ENCODE measurements around the gene GRIK4.

Gene GRIK4

DNA sequence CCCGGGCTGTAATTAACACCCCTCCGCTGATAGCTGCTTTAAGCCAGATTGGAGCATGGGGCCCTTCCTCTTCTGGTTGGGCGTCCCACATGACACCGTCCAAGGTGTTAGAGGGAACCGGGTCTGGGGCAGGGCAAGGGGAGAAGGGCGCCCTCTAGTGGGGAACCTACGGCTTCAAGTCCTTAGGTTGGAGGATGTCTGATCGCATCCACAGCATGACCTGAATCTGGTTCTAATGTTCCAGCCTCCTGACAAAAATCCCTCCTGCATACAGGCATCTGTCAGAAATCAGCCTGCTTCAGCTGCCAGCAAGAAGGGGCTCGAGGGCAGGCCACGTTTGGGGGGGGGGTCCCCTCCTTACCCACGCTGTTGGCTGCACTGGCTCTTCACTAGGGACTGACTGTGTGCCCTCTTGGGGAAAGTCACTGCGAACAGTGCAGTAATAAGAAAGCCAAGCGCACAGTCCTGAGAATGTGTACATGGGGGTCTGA, 418.2 kb downstream of the GRIK4 start:
- DNase-seq: peak; percentile 20

DNA sequence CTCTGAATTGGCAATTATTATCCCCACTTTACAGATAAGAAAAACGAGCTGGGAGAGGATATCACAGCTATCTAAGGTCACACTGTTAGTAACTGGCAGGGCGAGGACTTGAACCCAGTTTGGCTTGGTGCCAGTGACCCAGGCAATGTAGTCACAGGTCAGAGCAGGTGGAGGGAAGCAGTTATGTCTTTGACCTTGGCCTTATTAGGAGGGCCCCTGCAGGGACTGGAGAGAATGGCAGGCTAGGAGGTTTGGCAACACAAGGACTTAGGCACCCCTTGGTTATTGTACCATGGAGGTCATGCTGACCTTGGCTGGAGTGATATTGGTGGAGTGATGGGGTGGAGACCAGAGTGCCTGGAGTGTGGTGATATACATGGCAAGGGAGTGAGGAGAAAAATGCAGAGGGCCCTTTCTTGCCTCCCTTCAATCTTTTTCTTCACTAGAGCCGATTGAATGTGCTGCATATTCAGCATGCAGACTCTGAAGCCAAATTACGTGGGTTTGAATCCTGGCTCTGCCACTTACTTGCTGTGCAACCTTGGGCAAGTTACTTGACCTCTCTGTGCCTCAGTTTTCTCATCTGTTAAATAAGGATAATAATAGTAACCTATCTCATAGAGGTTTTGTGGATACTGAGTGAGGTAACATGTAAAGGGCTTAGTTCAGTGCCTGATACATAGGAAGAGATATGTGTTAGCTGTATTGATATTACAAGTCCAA, 419.7 kb downstream of the GRIK4 start:
- DNase-seq: no peak

GRCh38 chr11:120932305-120932915, 420.9 kb downstream of the GRIK4 start:
- no peak for DNase-seq

GRCh38 chr11:120936356-120936755, 424.8 kb downstream of the GRIK4 start:
- DNase-seq: no peak

GRCh38 chr11:120937501-120937900, 426.0 kb downstream of the GRIK4 start:
- DNase-seq: no peak

DNA sequence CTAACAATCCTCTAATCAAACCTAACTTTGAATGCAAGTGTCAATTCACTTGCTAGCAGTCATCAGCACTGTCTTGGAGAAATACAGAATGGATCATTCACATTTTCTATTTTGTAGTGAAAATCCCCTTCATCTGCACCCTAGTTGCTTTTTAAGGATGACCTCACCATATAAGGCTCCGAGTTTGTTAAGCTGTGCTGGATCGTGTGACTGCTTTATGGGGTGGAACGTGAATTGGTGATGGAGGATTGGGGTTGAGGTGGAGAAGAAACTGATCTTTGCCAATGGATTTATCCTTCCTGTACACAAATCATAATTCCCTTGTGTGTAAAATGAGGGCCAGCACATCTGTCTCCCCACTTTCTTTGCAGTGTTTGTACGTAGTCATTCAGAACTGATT, 426.7 kb downstream of the GRIK4 start:
- no peak for DNase-seq

DNA sequence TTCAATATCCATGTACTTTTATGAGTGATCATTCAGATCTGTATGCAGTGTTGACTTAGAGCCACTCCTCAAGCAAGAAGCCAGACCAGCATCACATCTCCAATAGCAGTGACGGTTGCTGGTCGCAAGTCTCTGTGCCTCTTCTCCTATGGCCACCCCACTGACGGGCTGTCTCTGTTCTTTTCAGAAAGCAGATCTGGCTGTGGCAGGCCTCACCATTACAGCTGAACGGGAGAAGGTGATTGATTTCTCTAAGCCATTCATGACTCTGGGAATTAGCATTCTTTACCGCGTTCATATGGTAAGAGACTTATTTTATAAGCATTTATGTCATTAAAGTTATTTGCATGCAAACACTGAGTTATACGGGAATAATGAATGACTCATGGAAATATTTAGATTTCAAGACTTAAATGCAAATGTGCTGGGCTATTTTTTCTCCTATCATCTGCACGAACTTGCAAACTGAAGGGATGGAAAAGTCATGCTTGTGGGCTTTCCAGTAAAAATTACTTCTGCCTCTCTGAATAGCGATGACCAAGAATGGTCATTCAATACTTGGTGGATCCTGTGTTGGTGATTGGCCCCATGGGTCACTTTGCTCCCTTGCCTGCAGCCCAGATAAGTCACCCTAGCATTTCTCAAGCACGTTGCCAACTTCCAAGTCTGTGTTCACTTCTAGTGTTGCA, 428.8 kb downstream of the GRIK4 start:
- DNase-seq: no peak

DNA sequence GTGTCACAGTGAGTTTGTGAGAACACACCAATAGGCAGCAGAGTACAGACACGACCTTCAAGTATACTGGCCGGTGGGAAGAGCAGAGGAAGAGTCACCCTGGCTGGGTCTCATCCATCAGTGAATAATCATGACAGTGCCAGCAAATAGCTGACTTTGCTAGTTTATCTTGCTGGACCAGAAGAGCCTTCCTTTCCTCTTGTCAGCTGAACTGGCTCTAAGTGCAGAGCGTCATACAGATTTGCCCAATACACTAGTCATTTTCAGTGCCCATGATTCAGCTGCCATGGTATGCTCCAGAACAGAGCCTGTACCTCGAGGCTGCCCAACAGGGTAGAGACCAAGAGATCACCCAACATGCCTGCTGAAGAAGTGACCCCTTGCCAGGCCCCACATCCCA, 429.5 kb downstream of the GRIK4 start:
- DNase-seq: no peak

DNA sequence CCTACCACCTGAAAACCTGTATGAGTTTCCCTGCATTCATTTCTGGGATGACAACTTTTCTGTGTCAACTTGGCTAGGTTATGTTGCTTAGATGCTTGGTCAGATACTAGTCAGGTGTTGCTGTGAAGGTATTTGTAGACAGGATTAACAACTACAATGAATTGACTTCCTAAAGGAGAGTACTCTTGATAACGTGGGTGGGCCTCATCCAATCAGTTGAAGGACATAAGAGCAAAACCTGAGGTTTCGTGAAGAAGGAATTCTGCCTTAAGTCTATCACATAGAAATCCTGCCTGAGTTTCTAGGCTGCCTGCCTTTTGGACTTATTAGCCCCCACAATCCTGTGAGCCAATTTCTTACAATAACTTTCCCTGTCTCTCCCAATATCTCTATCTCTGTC, 431.2 kb downstream of the GRIK4 start:
- DNase-seq: no peak

DNA sequence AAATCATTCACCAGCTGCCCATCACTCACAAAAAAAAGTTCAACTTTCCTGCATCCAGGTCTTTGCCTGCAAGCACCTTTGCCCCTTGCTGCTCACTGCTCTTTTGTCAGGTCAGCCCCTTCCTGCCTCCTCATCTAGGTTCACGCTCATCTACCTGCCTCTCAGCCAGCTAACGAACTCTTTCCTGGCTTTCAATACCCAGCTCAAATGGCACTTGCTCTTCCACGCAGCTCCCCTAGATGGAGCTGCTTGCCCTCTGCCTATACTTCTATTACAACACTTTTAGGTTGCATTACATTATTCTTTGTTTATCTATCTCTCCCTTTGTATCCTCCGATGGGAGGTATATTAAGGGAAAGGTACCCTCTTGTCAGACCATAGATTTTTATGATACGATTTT, 433.5 kb downstream of the GRIK4 start:
- DNase-seq: no peak

GRCh38 chr11:120950880-120951279, 439.3 kb downstream of the GRIK4 start:
- no peak for DNase-seq

DNA sequence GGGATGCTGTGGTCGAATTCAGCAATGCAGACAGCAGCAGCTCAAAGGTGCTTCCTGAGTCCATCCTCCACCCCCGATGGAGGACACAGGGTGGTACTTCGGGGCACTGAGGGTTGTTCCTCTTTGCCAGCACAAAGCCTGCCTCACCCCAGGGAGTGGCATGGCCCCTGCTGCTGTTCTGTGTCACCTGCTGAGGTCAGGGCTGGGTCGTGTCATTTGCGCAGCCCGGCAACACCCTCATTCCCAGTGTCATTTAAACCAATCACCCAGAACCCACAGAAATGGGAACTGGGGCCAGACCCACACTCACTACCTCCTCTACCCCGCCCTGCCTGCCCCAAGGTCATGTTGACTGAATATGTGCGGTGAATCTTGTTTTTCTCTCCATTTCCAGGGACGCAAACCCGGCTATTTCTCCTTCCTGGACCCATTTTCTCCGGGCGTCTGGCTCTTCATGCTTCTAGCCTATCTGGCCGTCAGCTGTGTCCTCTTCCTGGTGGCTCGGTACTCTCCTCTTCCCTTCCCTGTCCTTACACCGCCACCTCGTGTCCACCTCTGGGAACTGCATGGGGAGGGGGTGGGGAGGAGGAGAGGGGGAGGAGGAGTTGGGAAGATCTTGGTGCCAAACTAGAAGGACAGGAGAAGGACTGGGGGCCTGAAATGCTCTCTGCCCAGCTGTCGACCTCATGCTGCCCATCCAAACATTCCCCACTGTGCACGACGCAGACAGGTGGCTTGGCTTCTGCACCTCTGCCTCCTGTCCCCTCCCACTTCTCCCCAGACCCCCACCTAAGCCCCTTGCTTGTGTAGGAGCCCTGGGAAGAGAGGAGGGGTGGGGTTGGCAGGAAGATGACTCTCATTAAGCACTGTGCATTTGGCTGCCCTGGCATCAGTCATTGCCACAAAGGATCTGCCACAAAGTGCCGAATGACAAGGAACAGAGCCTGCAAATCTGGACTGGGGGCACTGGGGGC, 441.2 kb downstream of the GRIK4 start:
- peak; percentile 49 for DNase-seq

- DNase-seq: no peak
These were observed 442.8 kb downstream of the GRIK4 start for GRCh38 chr11:120954381-120954780.

DNA sequence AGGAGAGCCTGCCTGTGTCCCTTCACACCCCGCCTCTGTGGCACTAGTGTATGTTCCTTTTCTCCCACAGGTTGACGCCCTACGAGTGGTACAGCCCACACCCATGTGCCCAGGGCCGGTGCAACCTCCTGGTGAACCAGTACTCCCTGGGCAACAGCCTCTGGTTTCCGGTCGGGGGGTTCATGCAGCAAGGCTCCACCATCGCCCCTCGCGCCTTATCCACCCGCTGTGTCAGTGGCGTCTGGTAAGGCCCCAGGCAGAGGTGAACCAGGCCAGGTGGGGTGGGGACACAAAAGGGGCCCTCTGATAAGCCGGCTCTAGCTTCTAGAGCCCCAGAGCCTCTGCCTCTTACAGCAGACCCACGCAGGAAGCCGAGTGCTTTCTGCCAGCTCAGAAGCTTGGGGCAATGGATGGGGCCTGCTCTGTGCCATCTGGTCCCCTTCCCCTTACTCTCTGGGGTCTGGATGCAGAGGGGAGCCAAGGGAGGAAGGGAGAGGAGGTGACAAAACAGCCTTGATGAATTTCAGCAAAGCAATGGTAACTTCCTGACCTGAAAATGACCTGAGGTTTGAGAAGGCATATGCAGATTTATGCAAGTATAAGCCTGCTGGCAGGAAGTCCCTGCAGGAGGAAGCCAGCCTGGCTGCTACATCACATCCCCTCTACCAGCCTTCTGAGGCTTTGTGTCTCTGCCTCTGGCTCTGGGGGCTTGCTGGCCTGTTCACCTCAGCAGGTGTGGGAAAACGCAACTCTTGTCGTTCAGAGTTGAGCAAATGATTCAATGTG, 445.4 kb downstream of the GRIK4 start:
- DNase-seq: no peak

GRCh38 chr11:120958185-120958584, 446.6 kb downstream of the GRIK4 start:
- DNase-seq: no peak

GRCh38 chr11:120959189-120959588, 447.6 kb downstream of the GRIK4 start:
- DNase-seq: no peak

DNA sequence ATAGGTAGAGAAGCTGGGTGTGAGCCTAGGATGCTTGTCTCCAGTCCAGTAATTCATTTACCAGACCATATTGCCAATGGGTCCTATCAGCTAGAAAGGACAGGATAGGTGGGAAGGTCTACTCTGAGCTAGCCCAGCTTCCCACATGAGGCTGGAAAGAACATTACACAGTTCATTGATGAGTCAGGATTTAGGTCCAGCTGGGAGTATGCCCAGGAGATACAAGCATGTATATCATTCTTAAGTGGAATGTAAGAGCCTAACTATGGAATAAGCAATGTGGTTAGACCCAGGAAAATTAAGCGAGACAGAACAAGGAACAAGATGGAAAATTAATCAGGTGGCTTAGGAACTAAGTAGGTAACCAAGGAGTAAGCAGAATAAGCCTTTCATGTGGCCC, 453.3 kb downstream of the GRIK4 start:
- no peak for DNase-seq

DNA sequence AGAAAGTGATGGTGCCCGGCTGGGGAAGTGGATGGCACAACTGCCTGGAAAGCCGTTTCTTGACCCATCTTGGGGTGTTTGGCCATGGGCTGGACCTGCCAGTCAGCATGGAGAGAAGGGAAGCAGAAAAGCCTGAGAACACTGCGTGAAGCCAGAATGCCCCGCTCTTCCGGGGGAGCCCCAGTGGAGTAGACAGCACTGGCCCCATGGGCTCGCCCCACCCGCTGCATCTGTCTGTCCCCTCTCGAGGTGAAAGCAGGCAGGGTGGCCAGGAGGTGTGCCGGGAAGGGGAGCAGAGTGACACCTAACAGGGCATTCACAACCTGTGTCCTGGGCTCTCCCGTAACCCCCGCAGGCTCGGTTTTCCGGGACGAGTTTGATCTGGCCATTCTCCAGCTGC, 455.3 kb downstream of the GRIK4 start:
- DNase-seq: no peak

DNA sequence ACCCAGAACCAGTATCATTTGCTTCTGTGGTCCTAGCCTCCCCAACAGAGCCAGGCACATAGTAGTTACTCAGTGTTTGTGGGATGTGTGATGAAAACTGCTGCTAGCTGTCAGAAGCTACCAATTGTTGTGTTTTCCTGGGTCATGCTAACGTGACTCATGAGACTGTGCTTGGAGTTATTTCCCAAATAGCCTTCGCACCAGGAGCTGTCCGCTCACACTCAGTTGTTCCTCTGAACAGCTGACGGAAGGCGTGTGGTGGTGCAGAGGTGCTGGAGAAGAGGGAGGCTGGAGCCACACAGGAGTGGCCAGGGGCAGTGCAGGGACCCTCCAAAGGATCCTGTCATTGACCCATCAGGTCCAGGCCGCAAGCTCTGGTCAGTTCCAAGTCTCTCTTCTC, 458.4 kb downstream of the GRIK4 start:
- DNase-seq: no peak

- DNase-seq: no peak
These were observed 460.3 kb downstream of the GRIK4 start for GRCh38 chr11:120971825-120972224.

- no peak for DNase-seq
These were observed 461.1 kb downstream of the GRIK4 start for GRCh38 chr11:120972621-120973020.

DNA sequence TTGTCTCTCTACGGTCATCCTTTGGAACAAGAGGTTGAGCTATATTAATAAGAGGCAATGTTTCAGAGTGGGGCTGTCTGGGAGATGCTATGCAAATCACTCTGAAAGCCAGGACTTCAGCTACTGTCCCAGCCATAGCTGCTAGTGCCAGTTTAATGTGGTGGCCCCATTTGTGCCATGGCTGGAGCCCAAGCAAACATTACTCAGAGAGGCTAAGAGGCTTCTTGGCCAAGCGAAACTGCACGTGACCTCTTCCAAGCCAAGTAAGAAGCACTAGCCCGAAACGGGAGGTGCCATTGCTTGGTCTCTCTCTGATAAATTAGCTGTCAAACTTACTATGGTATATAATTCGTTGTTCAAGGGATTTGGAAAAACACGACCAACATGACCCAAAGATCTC, 462.0 kb downstream of the GRIK4 start:
- no peak for DNase-seq

Data from activated CD4-positive, alpha-beta T cell treated with anti-CD3 and anti-CD28 coated beads, Interleukin-2, amount 50 U/mL, for 1 hour (primary cell).